Activated CD4-positive, alpha-beta T cell treated with anti-CD3 and anti-CD28 coated beads for 4 hours (primary cell): ENCODE results near the gene PCDHA3.
"Not testable (repeated sequence)": the region's sequence is repeated elsewhere in the genome, so short reads cannot be mapped to it uniquely, and the experiment has no call there.

Experiments used
- DNase-seq, 2 donors: peaks; one replicate each; pipeline ENCODE4 v3.0.0-alpha.2; 2020

Gene PCDHA3

GRCh38 chr5:140821375-140822280 is 20.8 kb downstream of the PCDHA3 start, which contains the start of gene PCDHA5:
Gene PCDHA5, plus strand, starts transcription at chr5:140821613.
- no peak for DNase-seq

DNA sequence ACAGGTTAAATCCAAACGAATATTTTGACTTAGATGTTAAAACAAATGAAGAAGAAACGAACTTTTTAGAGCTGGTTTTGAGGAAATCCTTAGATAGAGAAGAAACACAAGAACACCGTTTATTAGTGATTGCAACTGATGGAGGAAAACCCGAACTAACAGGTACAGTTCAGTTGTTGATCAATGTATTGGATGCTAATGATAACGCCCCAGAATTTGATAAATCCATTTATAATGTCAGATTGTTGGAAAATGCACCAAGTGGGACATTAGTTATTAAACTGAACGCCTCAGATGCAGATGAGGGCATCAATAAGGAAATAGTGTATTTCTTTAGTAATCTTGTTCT is 21.4 kb downstream of the PCDHA3 start:
- no peak for DNase-seq

GRCh38 chr5:140822969-140823368 is 22.1 kb downstream of the PCDHA3 start:
- DNase-seq = not testable (repeated sequence)

GRCh38 chr5:140823475-140823874 is 22.6 kb downstream of the PCDHA3 start:
- no peak for DNase-seq

DNA sequence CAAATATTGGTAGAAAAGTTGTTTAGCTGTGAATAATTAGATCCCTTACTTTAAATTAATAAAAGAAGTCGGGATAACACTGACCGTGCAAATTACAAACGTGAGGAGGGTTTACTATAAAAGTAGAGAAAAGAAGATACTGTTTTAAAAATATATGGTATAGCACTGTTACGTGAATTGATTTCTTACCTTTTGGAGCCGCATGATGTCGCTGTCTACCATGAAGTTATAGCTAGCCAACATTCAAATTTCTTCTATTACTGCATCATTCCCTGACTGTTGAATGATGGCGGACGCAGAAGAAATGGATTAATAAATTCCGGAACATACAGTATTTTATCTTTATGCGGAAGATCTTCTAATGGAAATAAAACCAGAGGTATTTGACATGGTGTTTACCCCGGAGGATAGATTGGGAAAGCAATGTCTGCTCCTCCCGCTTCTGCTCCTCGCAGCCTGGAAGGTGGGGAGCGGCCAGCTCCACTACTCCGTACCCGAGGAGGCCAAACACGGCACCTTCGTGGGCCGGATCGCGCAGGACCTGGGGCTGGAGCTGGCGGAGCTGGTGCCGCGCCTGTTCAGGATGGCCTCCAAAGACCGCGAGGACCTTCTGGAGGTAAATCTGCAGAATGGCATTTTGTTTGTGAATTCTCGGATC is 27.0 kb downstream of the PCDHA3 start, which contains the start of gene PCDHA6:
Gene PCDHA6, plus strand, starts transcription at position 257 of the 658 bp plus-strand sequence. Its CDS starts 132 bp downstream, at position 389.
- DNase-seq = no peak

- no peak for DNase-seq
Observed at GRCh38 chr5:140828362-140828737, 27.5 kb downstream of the PCDHA3 start.

GRCh38 chr5:140829511-140830501 is 28.9 kb downstream of the PCDHA3 start:
- DNase-seq = not testable (repeated sequence)

DNA sequence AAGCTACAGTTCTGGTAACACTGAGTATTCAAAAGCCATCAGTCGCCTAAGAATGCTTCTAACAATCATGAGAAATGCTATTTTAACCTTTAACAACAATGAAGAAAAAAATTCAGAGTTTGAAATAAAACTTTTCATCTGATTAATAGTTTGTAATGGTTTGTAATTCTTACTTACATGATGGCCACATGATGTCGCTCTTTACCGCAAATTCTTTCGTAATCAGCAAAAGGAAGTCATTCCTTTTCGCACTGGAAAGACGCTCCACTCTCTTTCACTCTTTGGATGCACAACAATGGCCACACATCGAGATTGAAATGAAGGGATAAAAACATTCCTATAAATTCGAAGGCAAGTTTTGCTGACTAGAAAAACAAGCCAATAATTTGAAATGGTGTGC is 33.1 kb downstream of the PCDHA3 start, which contains the start of gene PCDHA7:
Gene PCDHA7, plus strand, starts transcription at position 277 of the 400 bp plus-strand sequence. Its CDS starts 115 bp downstream, at position 392.
- no peak for DNase-seq

DNA sequence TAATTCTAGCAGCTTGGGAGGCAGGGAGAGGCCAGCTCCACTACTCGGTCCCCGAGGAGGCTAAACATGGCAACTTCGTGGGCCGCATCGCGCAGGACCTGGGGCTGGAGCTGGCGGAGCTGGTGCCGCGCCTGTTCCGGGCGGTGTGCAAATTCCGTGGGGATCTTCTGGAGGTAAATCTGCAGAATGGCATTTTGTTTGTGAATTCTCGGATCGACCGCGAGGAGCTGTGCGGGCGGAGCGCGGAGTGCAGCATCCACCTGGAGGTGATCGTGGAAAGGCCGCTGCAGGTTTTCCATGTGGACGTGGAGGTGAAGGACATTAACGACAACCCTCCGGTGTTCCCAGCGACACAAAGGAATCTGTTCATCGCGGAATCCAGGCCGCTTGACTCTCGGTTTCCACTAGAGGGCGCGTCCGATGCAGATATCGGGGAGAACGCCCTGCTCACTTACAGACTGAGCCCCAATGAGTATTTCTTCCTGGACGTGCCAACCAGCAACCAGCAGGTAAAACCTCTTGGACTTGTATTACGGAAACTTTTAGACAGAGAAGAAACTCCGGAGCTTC is 33.7 kb downstream of the PCDHA3 start:
- DNase-seq = not testable (repeated sequence)

- DNase-seq = no peak
Observed at GRCh38 chr5:140835622-140836510, 35.0 kb downstream of the PCDHA3 start.

DNA sequence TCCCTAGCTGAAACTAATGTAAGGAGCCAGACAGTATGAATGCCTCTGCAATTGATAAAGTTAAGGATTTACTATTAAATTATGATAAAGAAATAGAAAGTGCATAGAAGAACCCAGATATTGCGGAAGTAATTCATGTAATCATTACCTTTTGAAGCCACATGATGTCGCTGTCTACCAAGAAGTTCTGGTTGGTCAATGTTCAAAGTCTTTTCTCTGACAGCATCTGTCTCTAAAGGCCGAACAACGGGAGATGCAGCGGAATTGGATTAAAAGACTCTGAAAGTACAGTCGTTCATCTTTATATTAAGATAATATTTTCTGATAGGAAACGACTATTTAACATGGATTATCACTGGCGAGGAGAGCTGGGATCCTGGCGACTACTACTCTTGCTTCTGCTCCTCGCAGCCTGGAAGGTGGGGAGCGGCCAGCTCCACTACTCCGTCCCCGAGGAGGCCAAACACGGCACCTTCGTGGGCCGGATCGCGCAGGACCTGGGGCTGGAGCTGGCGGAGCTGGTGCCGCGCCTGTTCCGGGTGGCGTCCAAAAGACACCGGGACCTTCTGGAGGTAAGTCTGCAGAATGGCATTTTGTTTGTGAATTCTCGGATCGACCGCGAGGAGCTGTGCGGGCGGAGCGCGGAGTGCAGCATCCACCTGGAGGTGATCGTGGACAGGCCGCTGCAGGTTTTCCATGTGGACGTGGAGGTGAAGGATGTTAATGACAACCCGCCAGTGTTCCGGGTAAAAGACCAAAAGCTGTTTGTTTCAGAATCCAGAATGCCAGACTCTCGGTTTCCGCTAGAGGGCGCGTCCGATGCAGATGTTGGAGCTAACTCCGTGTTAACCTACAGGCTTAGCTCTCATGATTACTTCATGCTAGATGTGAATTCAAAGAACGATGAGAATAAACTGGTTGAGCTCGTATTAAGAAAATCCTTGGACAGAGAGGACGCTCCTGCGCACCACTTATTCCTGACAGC is 40.4 kb downstream of the PCDHA3 start, which contains the start of gene PCDHA8:
Gene PCDHA8, plus strand, starts transcription at position 210 of the 985 bp plus-strand sequence. Its CDS starts 135 bp downstream, at position 345.
- no peak for DNase-seq

DNA sequence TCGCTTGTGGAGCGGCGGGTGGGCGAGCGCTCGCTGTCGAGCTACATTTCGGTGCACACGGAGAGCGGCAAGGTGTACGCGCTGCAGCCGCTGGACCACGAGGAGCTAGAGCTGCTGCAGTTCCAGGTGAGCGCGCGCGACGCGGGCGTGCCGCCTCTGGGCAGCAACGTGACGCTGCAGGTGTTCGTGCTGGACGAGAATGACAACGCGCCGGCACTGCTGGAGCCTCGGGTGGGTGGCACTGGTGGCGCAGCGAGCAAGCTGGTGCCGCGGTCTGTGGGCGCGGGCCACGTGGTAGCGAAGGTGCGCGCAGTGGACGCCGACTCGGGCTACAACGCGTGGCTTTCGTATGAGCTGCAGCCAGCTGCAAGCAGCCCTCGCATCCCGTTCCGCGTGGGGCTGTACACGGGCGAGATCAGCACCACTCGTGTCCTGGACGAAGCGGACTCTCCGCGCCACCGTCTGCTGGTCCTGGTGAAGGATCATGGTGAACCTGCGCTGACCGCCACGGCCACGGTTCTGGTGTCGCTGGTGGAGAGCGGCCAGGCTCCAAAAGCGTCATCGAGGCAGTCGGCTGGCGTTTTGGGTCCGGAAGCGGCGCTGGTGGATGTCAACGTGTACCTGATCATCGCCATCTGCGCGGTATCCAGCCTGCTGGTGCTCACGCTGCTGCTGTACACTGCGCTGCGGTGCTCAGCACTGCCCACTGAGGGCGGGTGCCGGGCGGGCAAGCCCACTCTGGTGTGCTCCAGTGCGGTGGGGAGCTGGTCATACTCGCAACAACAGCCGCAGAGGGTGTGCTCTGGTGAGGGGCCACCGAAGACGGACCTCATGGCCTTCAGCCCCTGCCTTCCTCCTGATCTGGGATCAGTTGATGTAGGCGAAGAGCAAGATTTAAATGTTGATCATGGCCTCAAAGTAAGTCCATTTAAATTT is 42.2 kb downstream of the PCDHA3 start:
- DNase-seq = no peak

- DNase-seq = not testable (repeated sequence)
Observed at GRCh38 chr5:140848139-140849102, 47.6 kb downstream of the PCDHA3 start, which contains the start of gene PCDHA9. Gene PCDHA9, plus strand, starts transcription at chr5:140848382. Its CDS starts 114 bp downstream, at chr5:140848496.

DNA sequence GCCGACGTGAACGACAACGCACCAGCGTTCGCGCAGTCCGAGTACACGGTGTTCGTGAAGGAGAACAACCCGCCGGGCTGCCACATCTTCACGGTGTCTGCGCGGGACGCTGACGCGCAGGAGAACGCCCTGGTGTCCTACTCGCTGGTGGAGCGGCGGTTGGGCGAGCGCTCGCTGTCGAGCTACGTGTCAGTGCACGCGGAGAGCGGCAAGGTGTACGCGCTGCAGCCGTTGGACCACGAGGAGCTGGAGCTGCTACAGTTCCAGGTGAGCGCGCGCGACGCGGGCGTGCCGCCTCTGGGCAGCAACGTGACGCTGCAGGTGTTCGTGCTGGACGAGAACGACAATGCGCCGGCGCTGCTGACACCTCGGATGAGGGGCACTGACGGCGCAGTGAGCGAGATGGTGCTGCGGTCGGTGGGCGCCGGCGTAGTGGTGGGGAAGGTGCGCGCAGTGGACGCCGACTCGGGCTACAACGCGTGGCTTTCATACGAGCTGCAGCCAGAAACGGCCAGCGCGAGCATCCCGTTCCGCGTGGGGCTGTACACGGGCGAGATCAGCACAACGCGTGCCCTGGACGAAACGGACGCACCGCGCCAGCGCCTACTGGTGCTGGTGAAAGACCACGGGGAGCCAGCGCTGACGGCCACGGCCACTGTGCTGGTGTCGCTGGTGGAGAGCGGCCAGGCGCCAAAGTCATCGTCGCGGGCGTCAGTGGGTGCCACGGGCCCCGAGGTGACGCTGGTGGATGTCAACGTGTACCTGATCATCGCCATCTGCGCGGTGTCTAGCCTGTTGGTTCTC is 49.2 kb downstream of the PCDHA3 start:
- DNase-seq = not testable (repeated sequence)
